Tibial artery (tissue), 4 donors: ENCODE results near the gene HOXA10.
A peak's percentile ranks its signal among the peaks of the same experiment; 100 is the strongest.

Experiments
- DNase-seq, 2 donors: peaks; one replicate each; pipeline ENCODE4 v3.0.0-alpha.2; 2019
- H3K27ac ChIP-seq, 2 donors: fragments of 200-600 bp; sonication (generic) in 1 of 2; 1 replicate in 1 of 2; 2 replicates in 1 of 2; pipeline ENCODE4 v1.5.1; 2018 to 2019; ENCODE audit warnings: mild to moderate bottlenecking in 1 of 2
- H3K27me3 ChIP-seq, 2 donors: fragments of 200-600 bp; sonication (generic) in 1 of 2; one replicate each; pipeline versions ENCODE4 v1.5.1 to v1.6.0; 2016 to 2019
- H3K36me3 ChIP-seq, 3 donors: fragments of 200-600 bp; sonication (generic) in 2 of 3; one replicate each; pipeline ENCODE4 v1.5.1; 2016 to 2019; ENCODE audit warnings: mild to moderate bottlenecking in 2 of 3
- H3K4me1 ChIP-seq, 4 donors: fragments of 200-600 bp; sonication (generic) in 2 of 4; 1 replicate in 3 of 4; 2 replicates in 1 of 4; pipeline ENCODE4 v1.5.1; 2016 to 2019
- H3K4me3 ChIP-seq, 2 donors: fragments of 200-600 bp; sonication (generic) in 1 of 2; 1 replicate in 1 of 2; 2 replicates in 1 of 2; pipeline ENCODE4 v1.5.1; 2018 to 2019; ENCODE audit warnings: mild to moderate bottlenecking in 2 of 2
- H3K9me3 ChIP-seq, 3 donors: fragments of 200-600 bp; sonication (generic) in 1 of 3; one replicate each; pipeline ENCODE4 v1.5.1; 2016 to 2019
- CTCF ChIP-seq, 2 experiments: fragments of 200-600 bp in 1 of 2; fragments of 450-650 bp in 1 of 2; IDR thresholded peaks; one replicate each; pipeline ENCODE4 v1.5.1; 2017 to 2019; ENCODE audit warnings: antibody characterized with exemption in 2 of 2, mild to moderate bottlenecking in 1 of 2, moderate library complexity in 1 of 2
- intact Hi-C: fragments of 100-400 bp; cut with DNase I; formaldehyde crosslinking; loops from one replicate; pipeline ENCODE4 v1.15.0; 2023; ENCODE audit warnings: low total_unique reads

Gene HOXA10

GRCh38 chr7:27164045-27164366 lies 10.1 kb downstream of the HOXA10 start:
- TF ChIP-seq CTCF (IDR thresholded peaks at IDR 0.05): peak in 1 of 2 experiments; percentile 5
- peak overlapping the region; percentile 68 to 91 for H3K4me3 ChIP-seq
- no peaks in the 10 kb centered on the region for H3K27me3 ChIP-seq
- H3K4me1 ChIP-seq: peaks cover 0 to 62% (median 18%) of the 10 kb centered on the region in 4 donors
- no peaks in the 10 kb centered on the region for H3K9me3 ChIP-seq
- peak overlapping the region; percentile 96 to 97 for H3K27ac ChIP-seq
- intact Hi-C loops: loop anchor here (5.0 to 10.0 kb wide), 2 partner anchors 962 to 1769 kb away; partner anchors contain the start of genes CBX3 and HNRNPA2B1
- DNase-seq: no peak
- H3K36me3 ChIP-seq: no peaks in the 10 kb centered on the region

- peaks cover 0 to 62% (median 18%) of the 10 kb centered on the region in 4 donors for H3K4me1 ChIP-seq
- no peaks in the 10 kb centered on the region for H3K36me3 ChIP-seq
- no peaks in the 10 kb centered on the region for H3K9me3 ChIP-seq
- peak overlapping the region; percentile 68 to 91 for H3K4me3 ChIP-seq
- no peaks in the 10 kb centered on the region for H3K27me3 ChIP-seq
- intact Hi-C loops: loop anchor here (5.0 to 10.0 kb wide), 2 partner anchors 961 to 1769 kb away; partner anchors contain the start of genes CBX3 and HNRNPA2B1
- DNase-seq: peak in 1 of 2 donors; percentile 61
- no peak for TF ChIP-seq CTCF (IDR thresholded peaks at IDR 0.05)
- H3K27ac ChIP-seq: peak overlapping the region; percentile 96 to 97
Measured at GRCh38 chr7:27163288-27164044, 10.7 kb downstream of the HOXA10 start.

- Histone ChIP-seq H3K4me3 (peak overlapping the region; percentile 68 to 91), H3K4me1 (peaks cover 0 to 56% (median 17%) of the 10 kb centered on the region in 4 donors), H3K36me3 (no peaks in the 10 kb centered on the region), H3K27me3 (no peaks in the 10 kb centered on the region), H3K27ac (peak overlapping the region; percentile 96 to 97), H3K9me3 (no peaks in the 10 kb centered on the region)
- no peak for DNase-seq
- no peak for TF ChIP-seq CTCF (IDR thresholded peaks at IDR 0.05)
- intact Hi-C loops: loop anchor here (5.0 to 10.0 kb wide), 2 partner anchors 960 to 1768 kb away; partner anchors contain the start of genes CBX3 and HNRNPA2B1
Measured at GRCh38 chr7:27162561-27163287, 11.4 kb downstream of the HOXA10 start.

- Histone ChIP-seq H3K27ac (peak overlapping the region; percentile 82 to 96), H3K27me3 (no peaks in the 10 kb centered on the region), H3K4me1 (peaks cover 0 to 51% (median 16%) of the 10 kb centered on the region in 4 donors), H3K9me3 (no peaks in the 10 kb centered on the region), H3K4me3 (peak overlapping the region; percentile 68 to 91), H3K36me3 (no peaks in the 10 kb centered on the region)
- no peak for TF ChIP-seq CTCF (IDR thresholded peaks at IDR 0.05)
- intact Hi-C loops: loop anchor here (2.0 to 10.0 kb wide), 3 partner anchors 791 to 1767 kb away; partner anchors contain the start of genes CBX3 and HNRNPA2B1
- DNase-seq: peak; percentile 29 to 69
Measured at GRCh38 chr7:27161721-27162560, 12.2 kb downstream of the HOXA10 start.

- intact Hi-C loops: loop anchor here (2.0 to 10.0 kb wide), 3 partner anchors 790 to 1766 kb away; partner anchors contain the start of genes CBX3 and HNRNPA2B1
- Histone ChIP-seq H3K4me3 (peak overlapping the region; percentile 68 to 91), H3K27ac (peak overlapping the region; percentile 82 to 96), H3K9me3 (no peaks in the 10 kb centered on the region), H3K36me3 (no peaks in the 10 kb centered on the region), H3K4me1 (peaks cover 0 to 47% (median 16%) of the 10 kb centered on the region in 4 donors), H3K27me3 (no peaks in the 10 kb centered on the region)
- peak; percentile 69 to 74 for DNase-seq
- no peak for TF ChIP-seq CTCF (IDR thresholded peaks at IDR 0.05)
Measured at GRCh38 chr7:27161214-27161720, 12.9 kb downstream of the HOXA10 start.
